Measurements from ENCODE around the gene ARHGAP10. TPM values are rescaled to one million over a fixed set of nuclear protein-coding genes. Genes with fewer than 3 reads are reported as not detected.

The ARHGAP10 gene
- total RNA-seq, 3 donors from 2014 or later (not counting 1 experiment from before 2014, with no cell fraction given), result 13.9 to 28.7 (median 23.2) TPM

- no peaks in the 10 kb centered on the region for H3K36me3 Mint-ChIP-seq
- H3K27ac ChIP-seq (ENCODE audit: low read length), result no peak overlapping the region
- no peak overlapping the region for H3K4me3 ChIP-seq (ENCODE audit: low read length)
- DNase-seq (no peak), ATAC-seq (no peak)
- peaks cover 0 to under 1% of the 10 kb centered on the region in 2 donors for H3K9me3 Mint-ChIP-seq
- H3K4me3 Mint-ChIP-seq, result peak overlapping the region; percentile 58
- no peaks in the 10 kb centered on the region for H3K27me3 Mint-ChIP-seq (ENCODE audit: low read depth in 2 of 2)
- peak overlapping the region; percentile 60 to 81 for H3K27ac Mint-ChIP-seq
- WGBS (ENCODE audit: insufficient coverage), result 82% methylated on average over 13 of the region's 13 CpGs
- H3K4me1 Mint-ChIP-seq, result peaks cover 82 to 87% of the 10 kb centered on the region in 2 donors
- H3K36me3 ChIP-seq (ENCODE audit: control insufficient read depth, insufficient read depth, low read length), result no peaks in the 10 kb centered on the region
- peaks cover 28% of the 10 kb centered on the region for H3K4me1 ChIP-seq (ENCODE audit: control insufficient read depth, insufficient read depth, low read length)
- intact Hi-C loops (cut with micrococcal nuclease), result no loop called here
- TF ChIP-seq CTCF (IDR thresholded peaks at IDR 0.05), result no peak
- no peaks in the 10 kb centered on the region for H3K9me3 ChIP-seq (ENCODE audit: control insufficient read depth, insufficient read depth, low read length)
- no peaks in the 10 kb centered on the region for H3K27me3 ChIP-seq (ENCODE audit: control insufficient read depth, insufficient read depth, low read length)
Observed at GRCh38 chr4:147829401-147830101, 97.7 kb downstream of the ARHGAP10 start.

GRCh38 chr4:147830102-147830463 is 98.2 kb downstream of the ARHGAP10 start:
- Mint-ChIP-seq H3K27me3 (ENCODE audit: low read depth in 2 of 2) (no peaks in the 10 kb centered on the region), H3K4me1 (peaks cover 82 to 87% of the 10 kb centered on the region in 2 donors), H3K9me3 (peaks cover 3% of the 10 kb centered on the region in 2 donors), H3K27ac (peak overlapping the region; percentile 60 to 81), H3K4me3 (peak overlapping the region; percentile 19), H3K36me3 (no peaks in the 10 kb centered on the region)
- intact Hi-C loops (cut with micrococcal nuclease), result no loop called here
- no peak for TF ChIP-seq CTCF (IDR thresholded peaks at IDR 0.05)
- no peaks in the 10 kb centered on the region for H3K36me3 ChIP-seq (ENCODE audit: control insufficient read depth, insufficient read depth, low read length)
- H3K9me3 ChIP-seq (ENCODE audit: control insufficient read depth, insufficient read depth, low read length), result no peaks in the 10 kb centered on the region
- no peak overlapping the region for H3K4me3 ChIP-seq (ENCODE audit: low read length)
- DNase-seq (no peak), ATAC-seq (no peak)
- peaks cover 26% of the 10 kb centered on the region for H3K4me1 ChIP-seq (ENCODE audit: control insufficient read depth, insufficient read depth, low read length)
- WGBS (ENCODE audit: insufficient coverage), result 92% methylated on average over 2 of the region's 3 CpGs
- H3K27me3 ChIP-seq (ENCODE audit: control insufficient read depth, insufficient read depth, low read length), result no peaks in the 10 kb centered on the region
- H3K27ac ChIP-seq (ENCODE audit: low read length), result no peak overlapping the region

- Histone ChIP-seq H3K36me3 (ENCODE audit: control insufficient read depth, insufficient read depth, low read length) (no peaks in the 10 kb centered on the region), H3K4me1 (ENCODE audit: control insufficient read depth, insufficient read depth, low read length) (peaks cover 26% of the 10 kb centered on the region), H3K27ac (ENCODE audit: low read length) (no peak overlapping the region), H3K9me3 (ENCODE audit: control insufficient read depth, insufficient read depth, low read length) (no peaks in the 10 kb centered on the region), H3K4me3 (ENCODE audit: low read length) (no peak overlapping the region), H3K27me3 (ENCODE audit: control insufficient read depth, insufficient read depth, low read length) (no peaks in the 10 kb centered on the region)
- peaks cover 79 to 82% of the 10 kb centered on the region in 2 donors for H3K4me1 Mint-ChIP-seq
- DNase-seq (no peak), ATAC-seq (no peak)
- intact Hi-C loops (cut with micrococcal nuclease), result no loop called here
- H3K27me3 Mint-ChIP-seq (ENCODE audit: low read depth in 2 of 2), result no peaks in the 10 kb centered on the region
- H3K9me3 Mint-ChIP-seq, result peaks cover 3% of the 10 kb centered on the region in 2 donors
- no peaks in the 10 kb centered on the region for H3K36me3 Mint-ChIP-seq
- WGBS (ENCODE audit: insufficient coverage), result 84% methylated on average over 3 of the region's 3 CpGs
- H3K27ac Mint-ChIP-seq, result peak overlapping the region; percentile 47 to 71
- no peak for TF ChIP-seq CTCF (IDR thresholded peaks at IDR 0.05)
- peak overlapping the region; percentile 18 for H3K4me3 Mint-ChIP-seq
Observed at GRCh38 chr4:147830987-147831386, 99.1 kb downstream of the ARHGAP10 start.
